ENCODE results near the gene GLRA1. TPM values are rescaled to one million over a fixed set of nuclear protein-coding genes. Genes with fewer than 3 reads are reported as not detected.

Gene GLRA1
- polyA plus RNA-seq, 1 donor, result not detected

Other genes with a start within 250 kb of the GLRA1 start
- 3,722 TPM for gene SPARC, start 237.9 kb downstream of the GLRA1 start, polyA plus RNA-seq (ENCODE audit: insufficient read length)
- gene ATOX1, start 166.2 kb downstream of the GLRA1 start, polyA plus RNA-seq (ENCODE audit: insufficient read length), result 44.0 TPM
- gene G3BP1, start 152.9 kb downstream of the GLRA1 start, polyA plus RNA-seq (ENCODE audit: insufficient read length), result 90.6 TPM